Left renal pelvis (tissue), 4 donors: ENCODE results near the gene SYT2. TPM values are rescaled to one million over a fixed set of nuclear protein-coding genes. Genes with fewer than 3 reads are reported as not detected.
"Not testable (repeated sequence)": the region's sequence is repeated elsewhere in the genome, so short reads cannot be mapped to it uniquely, and the experiment has no call there.

Source experiments
- DNase-seq, 4 donors: peaks; one replicate each; pipeline ENCODE4 v3.0.0-alpha.2; 2013; ENCODE audit warnings: low read depth in 4 of 4, low spot score in 3 of 4
- polyA plus RNA-seq, 4 donors: library from polyadenylated mRNA; unstranded; fragments of 120-200 nt; gene quantifications; one replicate each; pipeline ENCODE4 v1.2.1, GENCODE V29; 2013; ENCODE audit not compliant: insufficient read length in 4 of 4

SYT2 gene
- polyA plus RNA-seq, 4 donors, result 2.0 to 3.0 (median 2.0) TPM

- no peak for DNase-seq
These were observed 65.8 kb downstream of the SYT2 start for GRCh38 chr1:202644219-202645096.

GRCh38 chr1:202643397-202644218, 66.6 kb downstream of the SYT2 start:
- no peak for DNase-seq

GRCh38 chr1:202642619-202643291, 67.5 kb downstream of the SYT2 start:
- no peak for DNase-seq

GRCh38 chr1:202642212-202642611, 68.0 kb downstream of the SYT2 start:
- no peak for DNase-seq

- no peak for DNase-seq
These were observed 70.8 kb downstream of the SYT2 start for GRCh38 chr1:202639500-202639899.

GRCh38 chr1:202638701-202639305, 71.5 kb downstream of the SYT2 start:
- DNase-seq, result not testable (repeated sequence)

- DNase-seq, result no peak
These were observed 72.1 kb downstream of the SYT2 start for GRCh38 chr1:202638019-202638700.

- not testable (repeated sequence) for DNase-seq
These were observed 72.8 kb downstream of the SYT2 start for GRCh38 chr1:202637321-202638018.

GRCh38 chr1:202636171-202636570, 74.1 kb downstream of the SYT2 start:
- DNase-seq, result not testable (repeated sequence)

GRCh38 chr1:202632241-202632640, 78.0 kb downstream of the SYT2 start:
- DNase-seq, result no peak

- DNase-seq, result no peak
These were observed 79.0 kb downstream of the SYT2 start for GRCh38 chr1:202631076-202631923.

GRCh38 chr1:202630541-202630940, 79.7 kb downstream of the SYT2 start:
- no peak for DNase-seq

GRCh38 chr1:202630096-202630495, 80.2 kb downstream of the SYT2 start:
- DNase-seq, result not testable (repeated sequence)

- DNase-seq, result not testable (repeated sequence)
These were observed 80.9 kb downstream of the SYT2 start for GRCh38 chr1:202629257-202629811.

GRCh38 chr1:202628646-202629215, 81.5 kb downstream of the SYT2 start:
- no peak for DNase-seq

- no peak for DNase-seq
These were observed 82.3 kb downstream of the SYT2 start for GRCh38 chr1:202627841-202628565.

GRCh38 chr1:202627036-202627435, 83.2 kb downstream of the SYT2 start:
- not testable (repeated sequence) for DNase-seq
